Liver (tissue), 9 donors: Measurements from ENCODE around the gene RNGTT. TPM values are rescaled to one million over a fixed set of nuclear protein-coding genes. Genes with fewer than 3 reads are reported as not detected.

Experiments
- DNase-seq: peaks from one replicate; pipeline ENCODE4 v3.0.0-alpha.2; 2017; ENCODE audit warnings: low spot score
- H3K27ac ChIP-seq, 2 donors: one replicate each; pipeline ENCODE4 v1.7.0; 2013; ENCODE audit warnings: inconsistent platforms in 2 of 2, low read length in 2 of 2, control low read depth in 1 of 2, low read depth in 1 of 2, mild to moderate bottlenecking in 1 of 2
- H3K27me3 ChIP-seq, 4 donors: one replicate each; pipeline versions ENCODE4 v1.6.1 to v1.7.0; 2013; ENCODE audit warnings: low read length in 3 of 4, inconsistent platforms in 1 of 4, mild to moderate bottlenecking in 1 of 4, moderate library complexity in 1 of 4; ENCODE audit not compliant: control insufficient read depth in 4 of 4, insufficient read depth in 4 of 4
- H3K36me3 ChIP-seq, 4 donors: one replicate each; pipeline versions ENCODE4 v1.6.1 to v1.7.0; 2013; ENCODE audit warnings: low read length in 3 of 4, mild to moderate bottlenecking in 3 of 4, low read depth in 1 of 4, moderate library complexity in 1 of 4; ENCODE audit not compliant: control insufficient read depth in 4 of 4, insufficient read depth in 3 of 4
- H3K4me1 ChIP-seq, 4 donors: one replicate each; pipeline versions ENCODE4 v1.6.1 to v1.7.0; 2013; ENCODE audit warnings: low read length in 3 of 4, mild to moderate bottlenecking in 3 of 4, moderate library complexity in 1 of 4; ENCODE audit not compliant: control insufficient read depth in 4 of 4, insufficient read depth in 4 of 4
- H3K4me3 ChIP-seq, 3 donors: one replicate each; pipeline versions ENCODE4 v1.6.1 to v1.7.0; 2013; ENCODE audit warnings: low read length in 3 of 3, control low read depth in 1 of 3, low read depth in 1 of 3, mild to moderate bottlenecking in 1 of 3
- H3K9ac ChIP-seq, 2 donors: one replicate each; pipeline ENCODE4 v1.7.0; 2013; ENCODE audit warnings: low read length in 2 of 2, mild to moderate bottlenecking in 2 of 2, moderate library complexity in 2 of 2, control low read depth in 1 of 2, low read depth in 1 of 2
- H3K9me3 ChIP-seq, 4 donors: one replicate each; pipeline versions ENCODE4 v1.6.1 to v1.7.0; 2013; ENCODE audit warnings: low read length in 3 of 4; ENCODE audit not compliant: control insufficient read depth in 4 of 4
- CTCF ChIP-seq: fragments of 150-350 bp; IDR thresholded peaks from 2 replicates; pipeline ENCODE4 v1.5.1; 2017; ENCODE audit warnings: improper control_type of control experiment, low read depth, low read length; ENCODE audit not compliant: missing input control
- EGR1 ChIP-seq, 2 donors: IDR thresholded peaks; 2 replicates each; pipeline ENCODE4 v1.6.1; 2016 to 2018; ENCODE audit warnings: antibody characterized with exemption in 2 of 2, low read depth in 2 of 2
- FOXA1 ChIP-seq: IDR thresholded peaks from 2 replicates; pipeline ENCODE4 v1.6.1; 2016; ENCODE audit warnings: antibody characterized with exemption
- FOXA2 ChIP-seq: IDR thresholded peaks from 2 replicates; pipeline ENCODE4 v1.6.1; 2016; ENCODE audit warnings: antibody characterized with exemption
- HNF4A ChIP-seq, 2 donors: conservative IDR thresholded peaks; 2 replicates each; pipeline ENCODE4 v1.6.1; 2016; ENCODE audit warnings: antibody characterized with exemption in 2 of 2, mild to moderate bottlenecking in 2 of 2
- JUND ChIP-seq, 2 donors: IDR thresholded peaks; 2 replicates each; pipeline ENCODE4 v1.6.1; 2016; ENCODE audit warnings: antibody characterized with exemption in 2 of 2
- NR2F2 ChIP-seq: IDR thresholded peaks from 2 replicates; pipeline ENCODE4 v1.6.1; 2016; ENCODE audit warnings: antibody characterized with exemption
- RAD21 ChIP-seq, 2 donors: IDR thresholded peaks; 2 replicates each; pipeline ENCODE4 v1.6.1; 2016; ENCODE audit warnings: antibody characterized with exemption in 2 of 2, mild to moderate bottlenecking in 2 of 2
- REST ChIP-seq: IDR thresholded peaks from 2 replicates; pipeline ENCODE4 v1.6.1; 2016; ENCODE audit warnings: antibody characterized with exemption, mild to moderate bottlenecking
- RXRA ChIP-seq, 2 donors: IDR thresholded peaks; 2 replicates each; pipeline ENCODE4 v1.6.1; 2017 to 2018; ENCODE audit warnings: antibody characterized with exemption in 2 of 2, mild to moderate bottlenecking in 1 of 2
- TAF1 ChIP-seq: conservative IDR thresholded peaks from 2 replicates; pipeline ENCODE4 v1.6.1; 2016; ENCODE audit warnings: antibody characterized with exemption, mild to moderate bottlenecking
- YY1 ChIP-seq: IDR thresholded peaks from 2 replicates; pipeline ENCODE4 v1.6.1; 2016; ENCODE audit warnings: antibody characterized with exemption, mild to moderate bottlenecking
- WGBS: extraction: QIAGEN DNeasy Blood & Tissue Kit; methylation state at CpG from one replicate; pipeline ENCODE4 v1.1.7; 2013; 5-methylcytosine and 5-hydroxymethylcytosine counted together
- polyA plus RNA-seq, 2 donors: library from polyadenylated mRNA; stranded (reverse) in 1 of 2; unstranded in 1 of 2; fragments of 200-250 nt in 1 of 2; fragments of >200 nt in 1 of 2; fragmentation: Nextera tagmentation in 1 of 2; extraction: Ambion mirVana in 1 of 2; gene quantifications; one replicate each; pipeline versions ENCODE4 v1.2.1 to v1.2.3, GENCODE V29; 2013 to 2015
- total RNA-seq, 2 donors: library from RNA; depleted of rRNA; stranded (reverse); fragments of >200 nt; gene quantifications; one replicate each; pipeline ENCODE4 v1.2.3, GENCODE V29; 2014
- TF ChIP-seq, protein P1 (sequence below): IDR thresholded peaks from 2 replicates; pipeline ENCODE4 v1.6.1; 2016; ENCODE audit warnings: antibody characterized with exemption
- TF ChIP-seq, protein P2 (sequence below): IDR thresholded peaks from 2 replicates; pipeline ENCODE4 v1.6.1; 2016; ENCODE audit warnings: antibody characterized with exemption
- TF ChIP-seq, protein P3 (sequence below): IDR thresholded peaks from 2 replicates; pipeline ENCODE4 v1.6.1; 2016; ENCODE audit warnings: antibody characterized with exemption
- donor health status: healthy.
- donor health status: healthy.
- donor health status: healthy.
- donor health status: healthy.
- donor health status: healthy.

Gene RNGTT
- total and polyA plus RNA-seq, 4 donors: 4.1 to 20.8 (median 7.2) TPM

- Histone ChIP-seq H3K4me1 (peaks cover 6 to 20% (median 9%) of the 10 kb centered on the region in 4 donors), H3K4me3 (peak overlapping the region; percentile 27 to 71 (median 67)), H3K9me3 (no peaks in the 10 kb centered on the region), H3K27ac (peak overlapping the region; percentile 86 to 88), H3K27me3 (no peaks in the 10 kb centered on the region), H3K9ac (peak overlapping the region in 1 of 2 donors; percentile 67), H3K36me3 (no peaks in the 10 kb centered on the region)
- peak; percentile 57 for DNase-seq
- WGBS: 40% methylated on average over 5 of the region's 5 CpGs
- TF ChIP-seq TAF1: no peak
- TF ChIP-seq RAD21 (IDR thresholded peaks at IDR 0.05): peak in 1 of 2 donors; percentile 7
- TF ChIP-seq, protein P1, sequence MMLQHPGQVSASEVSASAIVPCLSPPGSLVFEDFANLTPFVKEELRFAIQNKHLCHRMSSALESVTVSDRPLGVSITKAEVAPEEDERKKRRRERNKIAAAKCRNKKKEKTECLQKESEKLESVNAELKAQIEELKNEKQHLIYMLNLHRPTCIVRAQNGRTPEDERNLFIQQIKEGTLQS: no peak
- TF ChIP-seq FOXA2: peak; percentile 11
- TF ChIP-seq, protein P2, sequence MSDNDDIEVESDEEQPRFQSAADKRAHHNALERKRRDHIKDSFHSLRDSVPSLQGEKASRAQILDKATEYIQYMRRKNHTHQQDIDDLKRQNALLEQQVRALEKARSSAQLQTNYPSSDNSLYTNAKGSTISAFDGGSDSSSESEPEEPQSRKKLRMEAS: no peak
- TF ChIP-seq HNF4A (conservative IDR thresholded peaks at IDR 0.05): peak; percentile 22 to 30
- TF ChIP-seq FOXA1: peak; percentile 12
- TF ChIP-seq YY1: peak; percentile 24
- no peak for TF ChIP-seq REST
- TF ChIP-seq CTCF: no peak
- TF ChIP-seq JUND (IDR thresholded peaks at IDR 0.05): no peak
- no peak for TF ChIP-seq EGR1 (IDR thresholded peaks at IDR 0.05; ENCODE audit: low read depth in 2 of 2)
- TF ChIP-seq NR2F2: no peak
- TF ChIP-seq RXRA (IDR thresholded peaks at IDR 0.05): peak; percentile 38 to 48
Measured at GRCh38 chr6:88662163-88662580, 301.2 kb downstream of the RNGTT start.

DNA sequence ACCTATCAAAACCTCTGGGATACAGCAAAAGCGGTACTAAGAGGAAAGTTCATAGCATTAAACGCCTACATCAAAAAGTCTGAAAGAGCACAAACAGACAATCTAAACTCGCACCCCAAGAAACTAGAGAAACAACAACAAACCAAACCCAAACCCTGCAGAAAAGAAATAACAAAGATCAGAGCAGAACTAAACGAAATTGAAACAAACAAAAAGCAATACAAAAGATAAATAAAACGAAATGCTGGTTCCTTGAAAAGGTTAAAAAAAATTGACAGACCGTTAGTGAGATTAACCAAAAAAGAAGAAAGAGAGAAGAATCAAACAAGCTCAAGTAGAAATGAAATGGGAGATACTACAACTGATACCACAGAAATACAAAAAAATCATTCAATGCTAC is 302.3 kb downstream of the RNGTT start:
- Histone ChIP-seq H3K36me3 (no peaks in the 10 kb centered on the region), H3K9me3 (no peaks in the 10 kb centered on the region), H3K4me1 (peaks cover 6 to 20% (median 9%) of the 10 kb centered on the region in 4 donors), H3K27me3 (no peaks in the 10 kb centered on the region), H3K27ac (no peak overlapping the region), H3K4me3 (no peak overlapping the region), H3K9ac (no peak overlapping the region)
- no peak for TF ChIP-seq REST
- no peak for TF ChIP-seq HNF4A (conservative IDR thresholded peaks at IDR 0.05)
- TF ChIP-seq, protein P2: no peak
- TF ChIP-seq TAF1: no peak
- TF ChIP-seq EGR1 (IDR thresholded peaks at IDR 0.05; ENCODE audit: low read depth in 2 of 2): no peak
- TF ChIP-seq, protein P3, sequence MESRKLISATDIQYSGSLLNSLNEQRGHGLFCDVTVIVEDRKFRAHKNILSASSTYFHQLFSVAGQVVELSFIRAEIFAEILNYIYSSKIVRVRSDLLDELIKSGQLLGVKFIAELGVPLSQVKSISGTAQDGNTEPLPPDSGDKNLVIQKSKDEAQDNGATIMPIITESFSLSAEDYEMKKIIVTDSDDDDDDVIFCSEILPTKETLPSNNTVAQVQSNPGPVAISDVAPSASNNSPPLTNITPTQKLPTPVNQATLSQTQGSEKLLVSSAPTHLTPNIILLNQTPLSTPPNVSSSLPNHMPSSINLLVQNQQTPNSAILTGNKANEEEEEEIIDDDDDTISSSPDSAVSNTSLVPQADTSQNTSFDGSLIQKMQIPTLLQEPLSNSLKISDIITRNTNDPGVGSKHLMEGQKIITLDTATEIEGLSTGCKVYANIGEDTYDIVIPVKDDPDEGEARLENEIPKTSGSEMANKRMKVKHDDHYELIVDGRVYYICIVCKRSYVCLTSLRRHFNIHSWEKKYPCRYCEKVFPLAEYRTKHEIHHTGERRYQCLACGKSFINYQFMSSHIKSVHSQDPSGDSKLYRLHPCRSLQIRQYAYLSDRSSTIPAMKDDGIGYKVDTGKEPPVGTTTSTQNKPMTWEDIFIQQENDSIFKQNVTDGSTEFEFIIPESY: no peak
- WGBS: 95% methylated on average over 6 of the region's 6 CpGs
- DNase-seq: no peak
